Neural cell (in vitro differentiated cells): Measurements from ENCODE around the gene ZNRD2. TPM values are rescaled to one million over a fixed set of nuclear protein-coding genes. Genes with fewer than 3 reads are reported as not detected.

ENCODE experiments used
- H2AFZ ChIP-seq: fragments of 200-600, 300-800 bp; sonication (generic), shearing (Covaris generic); 2 replicates; pipeline ENCODE4 v1.6.0; 2014; ENCODE audit warnings: low read depth, mild to moderate bottlenecking, antibody characterized with exemption, low read length, moderate library complexity
- H3F3A ChIP-seq: fragments of 200-600 bp; shearing (Covaris generic); 2 replicates; pipeline ENCODE4 v1.6.1; 2016; ENCODE audit warnings: mild to moderate bottlenecking, moderate library complexity, mixed read lengths, antibody characterized with exemption, low read length; ENCODE audit not compliant: insufficient read depth, poor library complexity, severe bottlenecking
- H3K27ac ChIP-seq: fragments of 200-600, 300-800 bp; sonication (generic), shearing (Covaris generic); 2 replicates; pipeline ENCODE4 v1.5.1; 2014; ENCODE audit warnings: mild to moderate bottlenecking, low read length, moderate library complexity
- H3K27me3 ChIP-seq: fragments of 300-800, 200-600 bp; sonication (generic), shearing (Covaris generic); 2 replicates; pipeline ENCODE4 v1.6.0; 2014; ENCODE audit warnings: mild to moderate bottlenecking, low read depth, low read length, moderate library complexity; ENCODE audit not compliant: insufficient read depth
- H3K36me3 ChIP-seq: fragments of 300-800, 200-600 bp; sonication (generic), shearing (Covaris generic); 2 replicates; pipeline ENCODE4 v1.5.1; 2014; ENCODE audit warnings: mild to moderate bottlenecking, antibody characterized with exemption, low read length, moderate library complexity; ENCODE audit not compliant: insufficient read depth
- H3K4me2 ChIP-seq: fragments of 300-800, 200-600 bp; sonication (generic), shearing (Covaris generic); 2 replicates; pipeline ENCODE4 v1.6.0; 2014; ENCODE audit warnings: mild to moderate bottlenecking, low read length
- H3K4me3 ChIP-seq: fragments of 300-800, 200-600 bp; sonication (generic), shearing (Covaris generic); 2 replicates; pipeline ENCODE4 v1.5.1; 2014; ENCODE audit warnings: mild to moderate bottlenecking, low read length, moderate library complexity
- H3K79me2 ChIP-seq: fragments of 200-600 bp; shearing (Covaris generic); replicated peaks from 2 replicates; pipeline ENCODE4 v1.6.0; 2014; ENCODE audit warnings: mild to moderate bottlenecking, low read length, moderate library complexity; ENCODE audit not compliant: insufficient read depth
- H3K9ac ChIP-seq: fragments of 300-800, 200-600 bp; sonication (generic), shearing (Covaris generic); 2 replicates; pipeline ENCODE4 v1.6.1; 2016; ENCODE audit warnings: mild to moderate bottlenecking, low read length, mixed read lengths
- H3K9me2 ChIP-seq: fragments of 200-600 bp; shearing (Covaris generic); 2 replicates; pipeline ENCODE4 v1.6.1; 2016; ENCODE audit warnings: mild to moderate bottlenecking, low read length, mixed read lengths; ENCODE audit not compliant: insufficient read depth
- H3K9me3 ChIP-seq: fragments of 200-600, 300-800 bp; sonication (generic), shearing (Covaris generic); 2 replicates; pipeline ENCODE4 v1.6.1; 2016; ENCODE audit warnings: mild to moderate bottlenecking, mixed run types, low read length, moderate library complexity, mixed read lengths
- H4K20me1 ChIP-seq: fragments of 200-600 bp; shearing (Covaris generic); 2 replicates; pipeline ENCODE4 v1.6.1; 2016; ENCODE audit warnings: mild to moderate bottlenecking, mixed run types; ENCODE audit not compliant: insufficient read depth
- CTCF ChIP-seq: fragments of 450-650 bp; IDR thresholded peaks from 2 replicates; pipeline ENCODE4 v1.5.1; 2014; ENCODE audit warnings: antibody characterized with exemption, mild to moderate bottlenecking, moderate library complexity; ENCODE audit not compliant: poor library complexity, severe bottlenecking
- EP300 ChIP-seq: fragments of 450-650 bp; conservative IDR thresholded peaks from 2 replicates; pipeline ENCODE4 v1.6.1; 2014; ENCODE audit warnings: antibody characterized with exemption, mild to moderate bottlenecking, moderate library complexity; ENCODE audit not compliant: poor library complexity, severe bottlenecking
- EZH2 ChIP-seq: fragments of 200-600, 300-800 bp; shearing (Covaris generic), sonication (generic); IDR thresholded peaks from 2 replicates; pipeline ENCODE4 v1.6.1; 2014; ENCODE audit warnings: antibody characterized with exemption, low read length, borderline replicate concordance, mild to moderate bottlenecking; ENCODE audit not compliant: insufficient read depth, poor library complexity, severe bottlenecking
- MXI1 ChIP-seq: fragments of 450-650 bp; conservative IDR thresholded peaks from 2 replicates; pipeline ENCODE4 v1.6.1; 2014; ENCODE audit warnings: antibody characterized with exemption, mild to moderate bottlenecking; ENCODE audit not compliant: poor library complexity, severe bottlenecking
- POLR2AphosphoS5 ChIP-seq: IDR thresholded peaks from 2 replicates; pipeline ENCODE4 v1.6.1; 2012
- RAD21 ChIP-seq: fragments of 450-650 bp; conservative IDR thresholded peaks from 2 replicates; pipeline ENCODE4 v1.6.1; 2014; ENCODE audit warnings: antibody characterized with exemption, mild to moderate bottlenecking, moderate library complexity
- REST ChIP-seq: IDR thresholded peaks from 2 replicates; pipeline ENCODE4 v1.6.1; 2012; ENCODE audit warnings: borderline replicate concordance
- SMC3 ChIP-seq: fragments of 450-650 bp; conservative IDR thresholded peaks from 2 replicates; pipeline ENCODE4 v1.6.1; 2014; ENCODE audit warnings: antibody characterized with exemption, mild to moderate bottlenecking, moderate library complexity; ENCODE audit not compliant: poor library complexity
- TAF1 ChIP-seq: IDR thresholded peaks from 2 replicates; pipeline ENCODE4 v1.6.1; 2012; ENCODE audit warnings: low read depth
- polyA plus RNA-seq: library from polyadenylated mRNA; depleted of rRNA; stranded (reverse); fragments of >200 nt; gene quantifications from 2 replicates; pipeline ENCODE4 v1.2.3, GENCODE V29; 2014

ZNRD2 gene
- polyA plus RNA-seq, 1 donor from 2014 or later = 36.2 TPM

GRCh38 chr11:65609229-65609628 lies 39.0 kb downstream of the ZNRD2 start:
- H3K4me3 ChIP-seq = no peak overlapping the region
- no peaks in the 10 kb centered on the region for H3K36me3 ChIP-seq
- no peaks in the 10 kb centered on the region for H3K9me3 ChIP-seq
- H3F3A ChIP-seq = no peaks in the 10 kb centered on the region
- H2AFZ ChIP-seq = no peak overlapping the region
- TF ChIP-seq MXI1 (no peak), EP300 (no peak), EZH2 (no peak), REST (no peak), RAD21 (no peak), POLR2AphosphoS5 (no peak), SMC3 (no peak), CTCF (no peak), TAF1 (no peak)
- no peaks in the 10 kb centered on the region for H3K27me3 ChIP-seq
- peaks cover 2% of the 10 kb centered on the region for H3K79me2 ChIP-seq
- H4K20me1 ChIP-seq = no peaks in the 10 kb centered on the region
- H3K9ac ChIP-seq = no peak overlapping the region
- no peak overlapping the region for H3K27ac ChIP-seq
- no peak overlapping the region for H3K4me2 ChIP-seq
- H3K9me2 ChIP-seq = no peaks in the 10 kb centered on the region

DNA sequence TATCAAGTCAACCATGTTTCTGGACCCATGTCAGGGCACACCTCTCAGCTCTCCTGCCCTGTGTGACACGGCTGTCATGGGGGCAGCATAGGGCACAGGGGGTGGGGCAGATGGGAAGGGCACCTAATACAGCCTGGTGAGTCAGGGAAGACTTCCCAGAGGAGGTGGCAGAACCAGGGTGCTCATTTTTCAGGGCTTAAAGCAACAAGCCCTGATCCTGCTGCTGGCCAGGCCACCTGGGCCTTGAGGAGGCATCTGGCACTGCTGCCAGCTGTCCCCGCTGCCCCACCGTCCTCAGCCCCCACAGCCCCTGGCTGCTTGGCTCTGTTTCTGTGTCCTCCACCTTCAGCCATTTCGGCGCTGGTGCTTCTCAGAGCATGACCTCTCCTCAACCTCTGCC lies 39.4 kb downstream of the ZNRD2 start:
- H2AFZ ChIP-seq = no peak overlapping the region
- no peak overlapping the region for H3K4me3 ChIP-seq
- H3K9me2 ChIP-seq = no peaks in the 10 kb centered on the region
- no peak overlapping the region for H3K4me2 ChIP-seq
- H3K9me3 ChIP-seq = no peaks in the 10 kb centered on the region
- H3K79me2 ChIP-seq = peaks cover 5% of the 10 kb centered on the region
- H3K27me3 ChIP-seq = no peaks in the 10 kb centered on the region
- H3K27ac ChIP-seq = no peak overlapping the region
- no peaks in the 10 kb centered on the region for H4K20me1 ChIP-seq
- TF ChIP-seq SMC3 (no peak), EP300 (no peak), REST (no peak), CTCF (no peak), EZH2 (no peak), POLR2AphosphoS5 (no peak), MXI1 (no peak), TAF1 (no peak), RAD21 (no peak)
- no peaks in the 10 kb centered on the region for H3K36me3 ChIP-seq
- H3F3A ChIP-seq = no peaks in the 10 kb centered on the region
- H3K9ac ChIP-seq = no peak overlapping the region
